Measurements from ENCODE around the gene SGO2. TPM values are rescaled to one million over a fixed set of nuclear protein-coding genes. Genes with fewer than 3 reads are reported as not detected.

Gene SGO2
- total RNA-seq, 1 experiment from 2014 or later = 25.4 TPM

- ChIA-PET POLR2A (interaction anchor here (1.2 kb wide), 2 partner anchors 220 to 510 kb away, joined by 4 to 6 read pairs; no protein-coding TSS in a partner anchor), RAD21 (ENCODE audit: low non-redundant PET in 1 of 2, low total read pairs in 2 of 2, uncharacterized antibody in 2 of 2, unreplicated experiment in 2 of 2) (interaction anchor here (0.6 to 1.7 kb wide), 7 partner anchors 174 to 510 kb away, joined by 3 to 6 read pairs (median 3); no protein-coding TSS in a partner anchor), CTCF (interaction anchor here (0.7 to 7.3 kb wide), 23 partner anchors 10 to 779 kb away, joined by 3 to 86 read pairs (median 6); no protein-coding TSS in a partner anchor)
- no TSS peak for BruUV-seq (replicated peaks)
- Histone ChIP-seq H3K4me2 (ENCODE audit: low read length) (no peak overlapping the region), H3K9ac (ENCODE audit: low read length) (no peak overlapping the region), H3K4me3 (replicated peaks in 1 of 2; ENCODE audit: low read depth in 1 of 2, low read length in 2 of 2) (no peak overlapping the region), H3K36me3 (ENCODE audit: control insufficient read depth in 1 of 2, insufficient read depth in 2 of 2, low read length in 2 of 2) (peaks cover 0 to 2% of the 10 kb centered on the region in 2 experiments; a peak in 1 of 4 replicates), H3K27me3 (ENCODE audit: insufficient read depth, low read length) (no peaks in the 10 kb centered on the region), H4K20me1 (ENCODE audit: insufficient read depth) (no peaks in the 10 kb centered on the region), H3K79me2 (ENCODE audit: insufficient read depth, low read length) (no peaks in the 10 kb centered on the region), H2AFZ (ENCODE audit: low read depth, low read length, poor library complexity, severe bottlenecking) (no peak overlapping the region), H3K9me3 (ENCODE audit: control insufficient read depth in 1 of 2, insufficient read depth in 1 of 2, low read depth in 1 of 2, low read length in 2 of 2) (no peaks in the 10 kb centered on the region), H3K9me2 (ENCODE audit: insufficient read depth) (no peaks in the 10 kb centered on the region), H3K27ac (ENCODE audit: low read depth, low read length) (no peak overlapping the region), H3K4me1 (ENCODE audit: control insufficient read depth in 1 of 2, insufficient read depth in 2 of 2, low read length in 2 of 2) (peaks cover 0 to 26% of the 10 kb centered on the region in 2 experiments; a peak in 2 of 4 replicates)
- ATAC-seq (peak; percentile 80), DNase-seq (ENCODE audit: low read depth, low spot score) (peak; percentile 27)
- no peak for TF ChIP-seq ZNF274 (IDR thresholded peaks at IDR 0.05; ENCODE audit: low read depth, low read length)
- TF ChIP-seq RAD21 (IDR thresholded peaks at IDR 0.05; ENCODE audit: low read depth) = peak; percentile 83
- peak; percentile 71 to 85 (median 80) for TF ChIP-seq CTCF (IDR thresholded peaks at IDR 0.05 in 2 of 3, conservative IDR thresholded peaks at IDR 0.05 in 1 of 3; ENCODE audit: borderline replicate concordance in 1 of 3, insufficient read depth in 1 of 3, low read depth in 2 of 3, low read length in 2 of 3)
- no peak for TF ChIP-seq YY1 (IDR thresholded peaks at IDR 0.05; ENCODE audit: extremely low read depth, insufficient replicate concordance, low read depth, low read length)
- no peak for TF ChIP-seq CBX3 (IDR thresholded peaks at IDR 0.05; ENCODE audit: low read depth)
- TF ChIP-seq EZH2phosphoT487 (IDR thresholded peaks at IDR 0.05; ENCODE audit: borderline replicate concordance) = no peak
- no peak; the same call in 1 of the 2 replicates for TF ChIP-seq CEBPB (IDR thresholded peaks at IDR 0.05; ENCODE audit: low read depth)
- no peak for TF ChIP-seq JUND (IDR thresholded peaks at IDR 0.05)
- TF ChIP-seq EGR1 (IDR thresholded peaks at IDR 0.05; ENCODE audit: low read depth) = no peak
- intact Hi-C loops (cut with micrococcal nuclease) = loop anchor here (1.0 to 5.0 kb wide), 3 partner anchors 181 to 252 kb away; no protein-coding TSS in a partner anchor
Measured at GRCh38 chr2:200483729-200484198, 42.2 kb upstream of the SGO2 start.
